ENCODE results near the gene DACH1.

Gene DACH1

GRCh38 chr13:71632206-71632605 is 234.8 kb downstream of the DACH1 start:
- Histone ChIP-seq H3K4me3 (ENCODE audit: low read depth, low read length) (no peak overlapping the region), H3K27ac (ENCODE audit: extremely low read depth, low read depth, low read length) (no peak overlapping the region), H3K4me1 (ENCODE audit: control insufficient read depth, insufficient read depth, low read length) (no peaks in the 10 kb centered on the region), H3K9me3 (ENCODE audit: control insufficient read depth, insufficient read depth, low read depth, low read length) (no peaks in the 10 kb centered on the region), H3K36me3 (ENCODE audit: control insufficient read depth in 2 of 2, insufficient read depth in 1 of 2, low read length in 2 of 2) (no peaks in the 10 kb centered on the region)
- CTCF ChIA-PET, result no interaction called here
- TF ChIP-seq ZBTB48 (tag by site-specific recombination; IDR thresholded peaks at IDR 0.05) (no peak), TRIM28 (IDR thresholded peaks at IDR 0.05; ENCODE audit: borderline replicate concordance, low read length) (no peak)
- POLR2A ChIA-PET, result no interaction called here

- Histone ChIP-seq H3K27ac (ENCODE audit: extremely low read depth, low read depth, low read length) (no peak overlapping the region), H3K4me1 (ENCODE audit: control insufficient read depth, insufficient read depth, low read length) (no peaks in the 10 kb centered on the region), H3K36me3 (ENCODE audit: control insufficient read depth in 2 of 2, insufficient read depth in 1 of 2, low read length in 2 of 2) (no peaks in the 10 kb centered on the region), H3K4me3 (ENCODE audit: low read depth, low read length) (no peak overlapping the region), H3K9me3 (ENCODE audit: control insufficient read depth, insufficient read depth, low read depth, low read length) (no peaks in the 10 kb centered on the region)
- ChIA-PET POLR2A (no interaction called here), CTCF (interaction anchor here (1.5 kb wide), 1 partner anchor 250 kb away, joined by 3 read pairs; no protein-coding TSS in a partner anchor)
- TF ChIP-seq ZNF626 (tag by site-specific recombination; IDR thresholded peaks at IDR 0.05) (no peak), SCRT2 (tag by site-specific recombination; IDR thresholded peaks at IDR 0.05) (no peak), SALL2 (tag by site-specific recombination; IDR thresholded peaks at IDR 0.05; ENCODE audit: borderline replicate concordance) (no peak), ZNF621 (tag by site-specific recombination; IDR thresholded peaks at IDR 0.05) (no peak), MYNN (tag by site-specific recombination; IDR thresholded peaks at IDR 0.05; ENCODE audit: borderline replicate concordance) (no peak), ZNF398 (tag by site-specific recombination; IDR thresholded peaks at IDR 0.05) (no peak), PBX3 (CRISPR knock-in tag; IDR thresholded peaks at IDR 0.05) (no peak), ZNF16 (tag by site-specific recombination; IDR thresholded peaks at IDR 0.05; ENCODE audit: low read depth) (no peak)
Observed at GRCh38 chr13:71629167-71629566, 237.8 kb downstream of the DACH1 start.

- ChIA-PET POLR2A (no interaction called here), CTCF (interaction anchor here (0.6 kb wide), 1 partner anchor 38 kb away, joined by 3 read pairs; no protein-coding TSS in a partner anchor)
- H3K36me3 ChIP-seq (ENCODE audit: control insufficient read depth in 2 of 2, insufficient read depth in 1 of 2, low read length in 2 of 2), result no peaks in the 10 kb centered on the region
- TF ChIP-seq ZNF621 (tag by site-specific recombination; IDR thresholded peaks at IDR 0.05), result no peak
- TF ChIP-seq ZNF274 (IDR thresholded peaks at IDR 0.05; ENCODE audit: low read length), result no peak
- no peak for TF ChIP-seq ZNF274 (tag by site-specific recombination; IDR thresholded peaks at IDR 0.05; ENCODE audit: borderline replicate concordance)
- TF ChIP-seq ZNF785 (tag by site-specific recombination; IDR thresholded peaks at IDR 0.05), result no peak
- TF ChIP-seq ZNF16 (tag by site-specific recombination; IDR thresholded peaks at IDR 0.05; ENCODE audit: low read depth), result no peak
- TF ChIP-seq ZNF266 (tag by site-specific recombination; IDR thresholded peaks at IDR 0.05; ENCODE audit: low read depth), result no peak
- no peak for TF ChIP-seq ZSCAN30 (tag by site-specific recombination; IDR thresholded peaks at IDR 0.05)
- TF ChIP-seq ZNF473 (tag by site-specific recombination; IDR thresholded peaks at IDR 0.05), result no peak
- no peak for TF ChIP-seq ZNF155 (tag by site-specific recombination; IDR thresholded peaks at IDR 0.05)
- no peak for TF ChIP-seq BCL11A (tag by site-specific recombination; IDR thresholded peaks at IDR 0.05; ENCODE audit: low read depth)
- no peak for TF ChIP-seq ZNF580 (tag by site-specific recombination; IDR thresholded peaks at IDR 0.05)
- no peak for TF ChIP-seq ZNF529 (tag by site-specific recombination; IDR thresholded peaks at IDR 0.05; ENCODE audit: insufficient replicate concordance)
- no peak for TF ChIP-seq ZNF521 (tag by site-specific recombination; IDR thresholded peaks at IDR 0.05)
- H3K9me3 ChIP-seq (ENCODE audit: control insufficient read depth, insufficient read depth, low read depth, low read length), result no peaks in the 10 kb centered on the region
- H3K27ac ChIP-seq (ENCODE audit: extremely low read depth, low read depth, low read length), result no peak overlapping the region
- H3K4me3 ChIP-seq (ENCODE audit: low read depth, low read length), result no peak overlapping the region
- no peaks in the 10 kb centered on the region for H3K4me1 ChIP-seq (ENCODE audit: control insufficient read depth, insufficient read depth, low read length)
Observed at GRCh38 chr13:71626421-71627117, 240.4 kb downstream of the DACH1 start.
